ENCODE measurements around the gene SPAG17. TPM values are rescaled to one million over a fixed set of nuclear protein-coding genes. Genes with fewer than 3 reads are reported as not detected.

The SPAG17 gene
- total and polyA plus RNA-seq, 2 of the 13 experiments (the other 11 are each of a cell fraction or from before 2014, with no cell fraction given) = not detected

DNA sequence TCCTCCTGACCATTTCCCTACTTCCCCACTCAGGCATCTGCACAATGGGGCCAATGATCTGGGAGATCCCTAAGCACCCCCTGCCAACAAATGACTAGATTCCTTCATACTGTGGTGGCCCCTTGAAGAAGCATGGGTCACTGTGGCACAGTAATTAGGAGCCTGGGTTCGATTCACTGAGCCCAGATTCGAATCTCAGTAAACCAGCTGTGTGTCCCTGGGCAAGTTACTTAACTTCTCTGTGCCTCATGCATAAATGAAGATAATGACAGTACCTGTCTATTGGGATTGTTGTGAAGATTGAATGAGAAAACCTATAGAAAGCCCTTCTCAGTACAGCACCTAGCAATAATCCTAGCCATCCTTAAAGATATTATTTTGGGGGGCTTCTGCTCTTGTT is 27.5 kb downstream of the SPAG17 start:
- Histone ChIP-seq H3K9me3 (ENCODE audit: low read length) (no peaks in the 10 kb centered on the region), H3K4me1 (ENCODE audit: insufficient read depth, low read length) (no peaks in the 10 kb centered on the region), H3K4me2 (ENCODE audit: low read depth, low read length) (no peak overlapping the region), H4K20me1 (ENCODE audit: insufficient read depth, low read length) (no peaks in the 10 kb centered on the region), H3K79me2 (ENCODE audit: insufficient read depth, low read length) (no peaks in the 10 kb centered on the region), H3K27me3 (ENCODE audit: control insufficient read depth in 1 of 2, insufficient read depth in 2 of 2, low read length in 2 of 2) (no peaks in the 10 kb centered on the region), H3K36me3 (replicated peaks in 1 of 2; ENCODE audit: control insufficient read depth in 1 of 2, insufficient read depth in 2 of 2, low read length in 2 of 2) (no peaks in the 10 kb centered on the region), H3K27ac (ENCODE audit: extremely low read length, insufficient read depth, low read length) (no peak overlapping the region), H3K9ac (ENCODE audit: insufficient read depth, low read depth, low read length) (no peak overlapping the region), H2AFZ (ENCODE audit: low read length) (no peak overlapping the region), H3K4me3 (replicated peaks in 1 of 3; ENCODE audit: insufficient read depth in 1 of 3, low read depth in 2 of 3, low read length in 3 of 3) (no peak overlapping the region)
- TF ChIP-seq, protein P1, sequence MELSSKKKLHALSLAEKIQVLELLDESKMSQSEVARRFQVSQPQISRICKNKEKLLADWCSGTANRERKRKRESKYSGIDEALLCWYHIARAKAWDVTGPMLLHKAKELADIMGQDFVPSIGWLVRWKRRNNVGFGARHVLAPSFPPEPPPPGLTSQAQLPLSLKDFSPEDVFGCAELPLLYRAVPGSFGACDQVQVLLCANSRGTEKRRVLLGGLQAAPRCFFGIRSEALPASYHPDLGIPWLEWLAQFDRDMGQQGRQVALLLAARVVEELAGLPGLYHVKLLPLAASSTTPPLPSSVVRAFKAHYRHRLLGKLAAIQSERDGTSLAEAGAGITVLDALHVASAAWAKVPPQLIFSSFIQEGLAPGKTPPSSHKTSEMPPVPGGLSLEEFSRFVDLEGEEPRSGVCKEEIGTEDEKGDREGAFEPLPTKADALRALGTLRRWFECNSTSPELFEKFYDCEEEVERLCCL (CRISPR knock-in tag; IDR thresholded peaks at IDR 0.05; ENCODE audit: borderline replicate concordance) = no peak
- TF ChIP-seq ZNF207 (IDR thresholded peaks at IDR 0.05; ENCODE audit: borderline replicate concordance) (no peak), ATAD3A (CRISPR knock-in tag; IDR thresholded peaks at IDR 0.05) (no peak), PLRG1 (conservative IDR thresholded peaks at IDR 0.05) (no peak), ZNF737 (CRISPR knock-in tag; IDR thresholded peaks at IDR 0.05; ENCODE audit: borderline replicate concordance) (no peak)
- TF ChIP-seq, protein P2, sequence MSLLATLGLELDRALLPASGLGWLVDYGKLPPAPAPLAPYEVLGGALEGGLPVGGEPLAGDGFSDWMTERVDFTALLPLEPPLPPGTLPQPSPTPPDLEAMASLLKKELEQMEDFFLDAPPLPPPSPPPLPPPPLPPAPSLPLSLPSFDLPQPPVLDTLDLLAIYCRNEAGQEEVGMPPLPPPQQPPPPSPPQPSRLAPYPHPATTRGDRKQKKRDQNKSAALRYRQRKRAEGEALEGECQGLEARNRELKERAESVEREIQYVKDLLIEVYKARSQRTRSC (CRISPR knock-in tag; IDR thresholded peaks at IDR 0.05; ENCODE audit: low read depth) = no peak
- TF ChIP-seq, protein P3, sequence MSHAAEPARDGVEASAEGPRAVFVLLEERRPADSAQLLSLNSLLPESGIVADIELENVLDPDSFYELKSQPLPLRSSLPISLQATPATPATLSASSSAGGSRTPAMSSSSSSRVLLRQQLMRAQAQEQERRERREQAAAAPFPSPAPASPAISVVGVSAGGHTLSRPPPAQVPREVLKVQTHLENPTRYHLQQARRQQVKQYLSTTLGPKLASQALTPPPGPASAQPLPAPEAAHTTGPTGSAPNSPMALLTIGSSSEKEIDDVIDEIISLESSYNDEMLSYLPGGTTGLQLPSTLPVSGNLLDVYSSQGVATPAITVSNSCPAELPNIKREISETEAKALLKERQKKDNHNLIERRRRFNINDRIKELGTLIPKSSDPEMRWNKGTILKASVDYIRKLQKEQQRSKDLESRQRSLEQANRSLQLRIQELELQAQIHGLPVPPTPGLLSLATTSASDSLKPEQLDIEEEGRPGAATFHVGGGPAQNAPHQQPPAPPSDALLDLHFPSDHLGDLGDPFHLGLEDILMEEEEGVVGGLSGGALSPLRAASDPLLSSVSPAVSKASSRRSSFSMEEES (CRISPR knock-in tag; IDR thresholded peaks at IDR 0.05) = no peak
- WGBS (ENCODE audit: low lambda C conversion rate) = 0% methylated on average over 2 of the region's 2 CpGs
- intact Hi-C loops (cut with micrococcal nuclease; ENCODE audit: unreplicated experiment) = loop anchor here (10.0 kb wide), 1 partner anchor 557 kb away; no protein-coding TSS in a partner anchor
- no peak for FAIRE-seq
- no peak for ATAC-seq
- no TSS peak for BruUV-seq (replicated peaks)
- in situ Hi-C loops (cut with HindIII; ENCODE audit: extremely low pct_ligation_motif_present, low pct_unique_long_range_greater_than_20kb) = loop anchor here (25.0 kb wide), 1 partner anchor 855 kb away; no protein-coding TSS in a partner anchor
- no peak for DNase-seq (ENCODE audit: low spot score)
- POLR2A ChIA-PET = no interaction called here
- CTCF ChIA-PET (ENCODE audit: low intra/inter-chr PET ratio, low total read pairs) = no interaction called here
